Effector memory CD4-positive, alpha-beta T cell (primary cell): ENCODE results near the gene BEX3.
"Not testable (repeated sequence)": the region's sequence is repeated elsewhere in the genome, so short reads cannot be mapped to it uniquely, and the experiment has no call there.

Experiments
- DNase-seq, 3 donors: peaks; one replicate each; pipeline ENCODE4 v3.0.0-alpha.2; 2020
- H3K27ac ChIP-seq: 2 replicates; pipeline ENCODE4 v1.7.0; 2013; ENCODE audit warnings: mild to moderate bottlenecking, low read length, moderate library complexity; ENCODE audit not compliant: insufficient read depth, poor library complexity, severe bottlenecking
- H3K27me3 ChIP-seq: replicated peaks from 2 replicates; pipeline ENCODE4 v1.7.0; 2013; ENCODE audit warnings: mild to moderate bottlenecking, low read length; ENCODE audit not compliant: insufficient read depth, control insufficient read depth, poor library complexity, severe bottlenecking
- H3K36me3 ChIP-seq: 2 replicates; pipeline ENCODE4 v1.7.0; 2013; ENCODE audit warnings: mild to moderate bottlenecking, low read length, moderate library complexity; ENCODE audit not compliant: control insufficient read depth, insufficient read depth
- H3K4me1 ChIP-seq: 2 replicates; pipeline ENCODE4 v1.7.0; 2013; ENCODE audit warnings: low read length, mild to moderate bottlenecking; ENCODE audit not compliant: control insufficient read depth, insufficient read depth, poor library complexity, severe bottlenecking
- H3K4me3 ChIP-seq: 2 replicates; pipeline ENCODE4 v1.7.0; 2013; ENCODE audit warnings: low read length, low read depth, mild to moderate bottlenecking; ENCODE audit not compliant: insufficient read depth, poor library complexity, severe bottlenecking
- H3K9me3 ChIP-seq: 2 replicates; pipeline ENCODE4 v1.7.0; 2013; ENCODE audit warnings: mild to moderate bottlenecking, low read length, moderate library complexity; ENCODE audit not compliant: control insufficient read depth

BEX3 gene

GRCh38 chrX:103376979-103377324 is 614 bp downstream of the BEX3 start:
- no peak overlapping the region for H3K27ac ChIP-seq
- H3K36me3 ChIP-seq, result no peaks in the 10 kb centered on the region
- H3K4me3 ChIP-seq, result no peak overlapping the region
- H3K4me1 ChIP-seq, result peaks cover 4% of the 10 kb centered on the region
- H3K27me3 ChIP-seq, result no peaks in the 10 kb centered on the region
- no peaks in the 10 kb centered on the region for H3K9me3 ChIP-seq
- no peak for DNase-seq

- Histone ChIP-seq H3K4me3 (no peak overlapping the region), H3K36me3 (no peaks in the 10 kb centered on the region), H3K27me3 (no peaks in the 10 kb centered on the region), H3K27ac (no peak overlapping the region), H3K9me3 (no peaks in the 10 kb centered on the region), H3K4me1 (peaks cover 4% of the 10 kb centered on the region)
- DNase-seq, result no peak
Observed at GRCh38 chrX:103378990-103379389, 2.7 kb downstream of the BEX3 start.

- H3K4me3 ChIP-seq, result no peak overlapping the region
Observed at GRCh38 chrX:103382877-103383276, 6.5 kb downstream of the BEX3 start.

GRCh38 chrX:103384672-103385071 is 8.3 kb downstream of the BEX3 start:
- Histone ChIP-seq H3K27ac (no peak overlapping the region), H3K36me3 (no peaks in the 10 kb centered on the region), H3K9me3 (no peaks in the 10 kb centered on the region), H3K4me3 (no peak overlapping the region), H3K27me3 (no peaks in the 10 kb centered on the region), H3K4me1 (no peaks in the 10 kb centered on the region)
- DNase-seq, result no peak

More at GRCh38 chrX:103382877-103383276, 6.5 kb downstream of the BEX3 start:
- Histone ChIP-seq H3K27me3 (no peaks in the 10 kb centered on the region), H3K9me3 (no peaks in the 10 kb centered on the region), H3K36me3 (no peaks in the 10 kb centered on the region), H3K4me1 (no peaks in the 10 kb centered on the region), H3K27ac (no peak overlapping the region)
- no peak for DNase-seq

- not testable (repeated sequence) for H3K27me3 ChIP-seq, H3K9me3 ChIP-seq, H3K36me3 ChIP-seq, DNase-seq, H3K4me1 ChIP-seq, H3K27ac ChIP-seq, H3K4me3 ChIP-seq
Observed at GRCh38 chrX:103385283-103385830, 9.0 kb downstream of the BEX3 start.

GRCh38 chrX:103386332-103386731 is 10.0 kb downstream of the BEX3 start:
- DNase-seq, result no peak
- no peaks in the 10 kb centered on the region for H3K36me3 ChIP-seq
- H3K4me1 ChIP-seq, result no peaks in the 10 kb centered on the region
- no peak overlapping the region for H3K4me3 ChIP-seq
- H3K27ac ChIP-seq, result no peak overlapping the region
- no peaks in the 10 kb centered on the region for H3K9me3 ChIP-seq
- no peaks in the 10 kb centered on the region for H3K27me3 ChIP-seq

GRCh38 chrX:103393487-103393886 is 17.1 kb downstream of the BEX3 start:
- Histone ChIP-seq H3K9me3 (no peaks in the 10 kb centered on the region), H3K4me3 (no peak overlapping the region), H3K27ac (no peak overlapping the region), H3K4me1 (no peaks in the 10 kb centered on the region), H3K36me3 (no peaks in the 10 kb centered on the region), H3K27me3 (no peaks in the 10 kb centered on the region)
- DNase-seq, result no peak

- Histone ChIP-seq H3K27me3 (no peaks in the 10 kb centered on the region), H3K4me1 (no peaks in the 10 kb centered on the region), H3K4me3 (no peak overlapping the region), H3K9me3 (no peaks in the 10 kb centered on the region), H3K36me3 (no peaks in the 10 kb centered on the region), H3K27ac (no peak overlapping the region)
- no peak for DNase-seq
Observed at GRCh38 chrX:103396186-103396585, 19.8 kb downstream of the BEX3 start.

- Histone ChIP-seq H3K4me3 (no peak overlapping the region), H3K9me3 (no peaks in the 10 kb centered on the region), H3K4me1 (no peaks in the 10 kb centered on the region), H3K36me3 (no peaks in the 10 kb centered on the region), H3K27me3 (no peaks in the 10 kb centered on the region), H3K27ac (no peak overlapping the region)
- DNase-seq, result no peak
Observed at GRCh38 chrX:103396660-103397059, 20.3 kb downstream of the BEX3 start.

GRCh38 chrX:103397707-103398106 is 21.4 kb downstream of the BEX3 start:
- no peaks in the 10 kb centered on the region for H3K9me3 ChIP-seq
- no peak overlapping the region for H3K27ac ChIP-seq
- DNase-seq, result no peak
- no peaks in the 10 kb centered on the region for H3K4me1 ChIP-seq
- H3K36me3 ChIP-seq, result no peaks in the 10 kb centered on the region
- H3K4me3 ChIP-seq, result no peak overlapping the region
- no peaks in the 10 kb centered on the region for H3K27me3 ChIP-seq
